GM12872 (cell line): ENCODE results near the gene THEM5.

Experiments used
- CTCF ChIP-seq: IDR thresholded peaks from 3 replicates; pipeline ENCODE4 v1.5.1; 2011; ENCODE audit warnings: low read depth, mild to moderate bottlenecking, low read length, moderate library complexity; ENCODE audit not compliant: insufficient read depth

Gene THEM5

GRCh38 chr1:151798571-151798970 is 54.9 kb downstream of the THEM5 start:
- no peak for TF ChIP-seq CTCF
